HEK293 (cell line): Measurements from ENCODE around the gene PXMP2.

Experiments used
- ZNF19 ChIP-seq: fragments of 450-650 bp; formaldehyde crosslinking; IDR thresholded peaks from 2 replicates; pipeline ENCODE4; 2016; ENCODE audit warnings: missing biosample characterization, missing genetic modification characterization, low read depth
- ZNF292 ChIP-seq: fragments of 450-650 bp; formaldehyde crosslinking; IDR thresholded peaks from 2 replicates; pipeline ENCODE4 v1.5.1; 2016; ENCODE audit warnings: low read depth, missing biosample characterization, missing genetic modification characterization, borderline replicate concordance
- ZNF423 ChIP-seq: fragments of 450-650 bp; formaldehyde crosslinking; IDR thresholded peaks from 2 replicates; pipeline ENCODE4 v1.5.1; 2016; ENCODE audit warnings: missing biosample characterization, missing genetic modification characterization
- TF ChIP-seq, protein P1 (sequence below): fragments of 450-650 bp; formaldehyde crosslinking; IDR thresholded peaks from 2 replicates; pipeline ENCODE4 v1.5.1; 2016; ENCODE audit warnings: missing biosample characterization, missing genetic modification characterization
- TF ChIP-seq, protein P2 (sequence below): fragments of 450-650 bp; IDR thresholded peaks from 2 replicates; pipeline ENCODE4 v1.5.1; 2018; ENCODE audit warnings: missing biosample characterization, missing genetic modification characterization
- TF ChIP-seq, protein P3 (sequence below): fragments of 450-650 bp; formaldehyde crosslinking; IDR thresholded peaks from 2 replicates; pipeline ENCODE4 v1.5.0; 2017; ENCODE audit warnings: missing biosample characterization, missing genetic modification characterization, borderline replicate concordance
- TF ChIP-seq, protein P4 (sequence below): fragments of 450-650 bp; formaldehyde crosslinking; IDR thresholded peaks from 2 replicates; pipeline ENCODE4 v1.5.1; 2017; ENCODE audit warnings: missing biosample characterization, missing genetic modification characterization

DNA sequence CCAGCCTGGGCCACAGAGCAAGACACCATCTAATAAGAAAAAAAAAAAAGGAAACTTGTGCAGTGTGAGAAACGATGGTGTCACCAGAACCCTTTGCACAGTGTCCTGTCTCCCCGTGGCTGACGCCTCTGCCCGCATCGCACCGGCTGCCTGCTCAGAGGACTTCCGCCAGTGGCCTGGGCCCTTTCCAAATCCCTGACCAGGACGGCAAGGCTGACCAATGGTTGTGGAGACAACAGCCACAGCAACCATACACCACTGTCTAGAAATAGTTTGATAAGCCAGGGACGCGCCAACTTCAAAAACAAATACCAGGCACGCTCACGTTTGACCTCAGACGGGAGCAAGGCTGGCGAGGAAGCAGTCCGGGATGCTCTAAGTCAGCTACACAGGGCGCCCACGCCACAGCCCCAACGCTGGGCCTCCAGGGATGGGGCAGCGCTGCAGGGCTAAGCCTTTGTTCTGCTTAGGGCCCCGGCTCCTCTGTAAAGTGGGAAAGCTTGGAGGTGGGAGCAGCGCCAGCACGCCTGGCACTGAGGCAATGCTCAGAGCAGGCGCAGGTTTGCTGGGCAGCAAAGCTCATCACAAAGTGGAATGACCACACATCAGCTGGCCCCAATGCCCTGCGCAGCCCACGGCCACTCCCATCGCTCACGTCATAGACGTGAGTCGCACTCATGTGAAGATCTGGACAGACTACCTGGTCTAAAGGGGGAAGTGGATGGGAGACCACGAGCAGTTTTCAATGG is 35.8 kb downstream of the PXMP2 start:
- TF ChIP-seq, protein P1, sequence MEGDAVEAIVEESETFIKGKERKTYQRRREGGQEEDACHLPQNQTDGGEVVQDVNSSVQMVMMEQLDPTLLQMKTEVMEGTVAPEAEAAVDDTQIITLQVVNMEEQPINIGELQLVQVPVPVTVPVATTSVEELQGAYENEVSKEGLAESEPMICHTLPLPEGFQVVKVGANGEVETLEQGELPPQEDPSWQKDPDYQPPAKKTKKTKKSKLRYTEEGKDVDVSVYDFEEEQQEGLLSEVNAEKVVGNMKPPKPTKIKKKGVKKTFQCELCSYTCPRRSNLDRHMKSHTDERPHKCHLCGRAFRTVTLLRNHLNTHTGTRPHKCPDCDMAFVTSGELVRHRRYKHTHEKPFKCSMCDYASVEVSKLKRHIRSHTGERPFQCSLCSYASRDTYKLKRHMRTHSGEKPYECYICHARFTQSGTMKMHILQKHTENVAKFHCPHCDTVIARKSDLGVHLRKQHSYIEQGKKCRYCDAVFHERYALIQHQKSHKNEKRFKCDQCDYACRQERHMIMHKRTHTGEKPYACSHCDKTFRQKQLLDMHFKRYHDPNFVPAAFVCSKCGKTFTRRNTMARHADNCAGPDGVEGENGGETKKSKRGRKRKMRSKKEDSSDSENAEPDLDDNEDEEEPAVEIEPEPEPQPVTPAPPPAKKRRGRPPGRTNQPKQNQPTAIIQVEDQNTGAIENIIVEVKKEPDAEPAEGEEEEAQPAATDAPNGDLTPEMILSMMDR (tag by site-specific recombination): no peak
- TF ChIP-seq, protein P2, sequence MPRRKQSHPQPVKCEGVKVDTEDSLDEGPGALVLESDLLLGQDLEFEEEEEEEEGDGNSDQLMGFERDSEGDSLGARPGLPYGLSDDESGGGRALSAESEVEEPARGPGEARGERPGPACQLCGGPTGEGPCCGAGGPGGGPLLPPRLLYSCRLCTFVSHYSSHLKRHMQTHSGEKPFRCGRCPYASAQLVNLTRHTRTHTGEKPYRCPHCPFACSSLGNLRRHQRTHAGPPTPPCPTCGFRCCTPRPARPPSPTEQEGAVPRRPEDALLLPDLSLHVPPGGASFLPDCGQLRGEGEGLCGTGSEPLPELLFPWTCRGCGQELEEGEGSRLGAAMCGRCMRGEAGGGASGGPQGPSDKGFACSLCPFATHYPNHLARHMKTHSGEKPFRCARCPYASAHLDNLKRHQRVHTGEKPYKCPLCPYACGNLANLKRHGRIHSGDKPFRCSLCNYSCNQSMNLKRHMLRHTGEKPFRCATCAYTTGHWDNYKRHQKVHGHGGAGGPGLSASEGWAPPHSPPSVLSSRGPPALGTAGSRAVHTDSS (tag by site-specific recombination): no peak
- TF ChIP-seq, protein P3, sequence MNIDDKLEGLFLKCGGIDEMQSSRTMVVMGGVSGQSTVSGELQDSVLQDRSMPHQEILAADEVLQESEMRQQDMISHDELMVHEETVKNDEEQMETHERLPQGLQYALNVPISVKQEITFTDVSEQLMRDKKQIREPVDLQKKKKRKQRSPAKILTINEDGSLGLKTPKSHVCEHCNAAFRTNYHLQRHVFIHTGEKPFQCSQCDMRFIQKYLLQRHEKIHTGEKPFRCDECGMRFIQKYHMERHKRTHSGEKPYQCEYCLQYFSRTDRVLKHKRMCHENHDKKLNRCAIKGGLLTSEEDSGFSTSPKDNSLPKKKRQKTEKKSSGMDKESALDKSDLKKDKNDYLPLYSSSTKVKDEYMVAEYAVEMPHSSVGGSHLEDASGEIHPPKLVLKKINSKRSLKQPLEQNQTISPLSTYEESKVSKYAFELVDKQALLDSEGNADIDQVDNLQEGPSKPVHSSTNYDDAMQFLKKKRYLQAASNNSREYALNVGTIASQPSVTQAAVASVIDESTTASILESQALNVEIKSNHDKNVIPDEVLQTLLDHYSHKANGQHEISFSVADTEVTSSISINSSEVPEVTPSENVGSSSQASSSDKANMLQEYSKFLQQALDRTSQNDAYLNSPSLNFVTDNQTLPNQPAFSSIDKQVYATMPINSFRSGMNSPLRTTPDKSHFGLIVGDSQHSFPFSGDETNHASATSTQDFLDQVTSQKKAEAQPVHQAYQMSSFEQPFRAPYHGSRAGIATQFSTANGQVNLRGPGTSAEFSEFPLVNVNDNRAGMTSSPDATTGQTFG: no peak
- no peak for TF ChIP-seq ZNF19 (tag by site-specific recombination)
- no peak for TF ChIP-seq ZNF292
- TF ChIP-seq, protein P4, sequence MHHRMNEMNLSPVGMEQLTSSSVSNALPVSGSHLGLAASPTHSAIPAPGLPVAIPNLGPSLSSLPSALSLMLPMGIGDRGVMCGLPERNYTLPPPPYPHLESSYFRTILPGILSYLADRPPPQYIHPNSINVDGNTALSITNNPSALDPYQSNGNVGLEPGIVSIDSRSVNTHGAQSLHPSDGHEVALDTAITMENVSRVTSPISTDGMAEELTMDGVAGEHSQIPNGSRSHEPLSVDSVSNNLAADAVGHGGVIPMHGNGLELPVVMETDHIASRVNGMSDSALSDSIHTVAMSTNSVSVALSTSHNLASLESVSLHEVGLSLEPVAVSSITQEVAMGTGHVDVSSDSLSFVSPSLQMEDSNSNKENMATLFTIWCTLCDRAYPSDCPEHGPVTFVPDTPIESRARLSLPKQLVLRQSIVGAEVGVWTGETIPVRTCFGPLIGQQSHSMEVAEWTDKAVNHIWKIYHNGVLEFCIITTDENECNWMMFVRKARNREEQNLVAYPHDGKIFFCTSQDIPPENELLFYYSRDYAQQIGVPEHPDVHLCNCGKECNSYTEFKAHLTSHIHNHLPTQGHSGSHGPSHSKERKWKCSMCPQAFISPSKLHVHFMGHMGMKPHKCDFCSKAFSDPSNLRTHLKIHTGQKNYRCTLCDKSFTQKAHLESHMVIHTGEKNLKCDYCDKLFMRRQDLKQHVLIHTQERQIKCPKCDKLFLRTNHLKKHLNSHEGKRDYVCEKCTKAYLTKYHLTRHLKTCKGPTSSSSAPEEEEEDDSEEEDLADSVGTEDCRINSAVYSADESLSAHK (tag by site-specific recombination): no peak
- no peak for TF ChIP-seq ZNF423 (tag by site-specific recombination)
